Hepatocyte (in vitro differentiated cells): Measurements from ENCODE around the gene TJP2. TPM values are rescaled to one million over a fixed set of nuclear protein-coding genes. Genes with fewer than 3 reads are reported as not detected.
A peak's percentile ranks its signal among the peaks of the same experiment; 100 is the strongest.

ENCODE experiments used
- DNase-seq: peaks from one replicate; pipeline ENCODE4 v3.0.0-alpha.2; 2016; ENCODE audit warnings: low spot score
- H2AFZ ChIP-seq: fragments of 200-600 bp; sonication (generic); 2 replicates; pipeline ENCODE4 v1.6.0; 2016; ENCODE audit warnings: antibody characterized with exemption, mild to moderate bottlenecking
- H3K27ac ChIP-seq: fragments of 200-600 bp; sonication (generic); 2 replicates; pipeline ENCODE4 v1.5.1; 2016; ENCODE audit warnings: mild to moderate bottlenecking
- H3K27me3 ChIP-seq: fragments of 200-600 bp; sonication (generic); 2 replicates; pipeline ENCODE4 v1.6.1; 2016
- H3K36me3 ChIP-seq: fragments of 200-600 bp; sonication (generic); replicated peaks from 2 replicates; pipeline ENCODE4 v1.5.1; 2016; ENCODE audit warnings: low read depth; ENCODE audit not compliant: insufficient read depth
- H3K4me1 ChIP-seq: fragments of 200-600 bp; sonication (generic); 2 replicates; pipeline ENCODE4 v1.5.1; 2016; ENCODE audit warnings: mild to moderate bottlenecking, moderate library complexity; ENCODE audit not compliant: insufficient read depth
- H3K4me2 ChIP-seq: fragments of 200-600 bp; sonication (generic); 2 replicates; pipeline ENCODE4 v1.6.0; 2016
- H3K4me3 ChIP-seq: fragments of 200-600 bp; sonication (generic); 2 replicates; pipeline ENCODE4 v1.5.1; 2016; ENCODE audit warnings: mild to moderate bottlenecking
- H3K79me2 ChIP-seq: fragments of 200-600 bp; sonication (generic); 2 replicates; pipeline ENCODE4 v1.6.0; 2017; ENCODE audit warnings: mild to moderate bottlenecking
- H3K9me2 ChIP-seq: fragments of 200-600 bp; sonication (generic); replicated peaks from 2 replicates; pipeline ENCODE4 v1.6.0; 2017; ENCODE audit warnings: mild to moderate bottlenecking; ENCODE audit not compliant: insufficient read depth
- H3K9me3 ChIP-seq: fragments of 200-600 bp; sonication (generic); 2 replicates; pipeline ENCODE4 v1.5.1; 2016; ENCODE audit warnings: low read depth, mild to moderate bottlenecking
- H4K20me1 ChIP-seq: fragments of 200-600 bp; sonication (generic); 2 replicates; pipeline ENCODE4 v1.6.0; 2016; ENCODE audit warnings: mild to moderate bottlenecking; ENCODE audit not compliant: insufficient read depth, poor library complexity, severe bottlenecking
- CTCF ChIP-seq: fragments of 200-600 bp; sonication (generic); IDR thresholded peaks from 2 replicates; pipeline ENCODE4 v1.5.1; 2016; ENCODE audit warnings: antibody characterized with exemption, mild to moderate bottlenecking; ENCODE audit not compliant: poor library complexity
- EZH2 ChIP-seq: fragments of 200-600 bp; sonication (generic); IDR thresholded peaks from 2 replicates; pipeline ENCODE4 v1.6.1; 2016; ENCODE audit warnings: antibody characterized with exemption, mild to moderate bottlenecking, borderline replicate concordance
- EZH2phosphoT487 ChIP-seq: fragments of 200-600 bp; sonication (generic); IDR thresholded peaks from one replicate; pipeline ENCODE4 v1.6.1; 2018; ENCODE audit warnings: antibody characterized with exemption, mild to moderate bottlenecking, low read depth, moderate library complexity; ENCODE audit not compliant: unreplicated experiment, severe bottlenecking
- WGBS: methylation state at CpG from one replicate; pipeline ENCODE4 v1.1.6; 2016; ENCODE audit warnings: low lambda C conversion rate; ENCODE audit errors: missing lambda C conversion rate; 5-methylcytosine and 5-hydroxymethylcytosine counted together
- polyA plus RNA-seq: library from polyadenylated mRNA; unstranded; fragments of >200 nt; fragmentation: Nextera tagmentation; extraction: Ambion mirVana; gene quantifications from 2 replicates; pipeline ENCODE4 v1.2.1, GENCODE V29; 2016
- total RNA-seq: library from RNA; depleted of rRNA; stranded (reverse); fragments of >200 nt; gene quantifications from 2 replicates; pipeline ENCODE4 v1.2.3, GENCODE V29; 2014

The TJP2 gene
- total and polyA plus RNA-seq, 2 experiments from 2014 or later = 67.2 to 131 TPM

DNA sequence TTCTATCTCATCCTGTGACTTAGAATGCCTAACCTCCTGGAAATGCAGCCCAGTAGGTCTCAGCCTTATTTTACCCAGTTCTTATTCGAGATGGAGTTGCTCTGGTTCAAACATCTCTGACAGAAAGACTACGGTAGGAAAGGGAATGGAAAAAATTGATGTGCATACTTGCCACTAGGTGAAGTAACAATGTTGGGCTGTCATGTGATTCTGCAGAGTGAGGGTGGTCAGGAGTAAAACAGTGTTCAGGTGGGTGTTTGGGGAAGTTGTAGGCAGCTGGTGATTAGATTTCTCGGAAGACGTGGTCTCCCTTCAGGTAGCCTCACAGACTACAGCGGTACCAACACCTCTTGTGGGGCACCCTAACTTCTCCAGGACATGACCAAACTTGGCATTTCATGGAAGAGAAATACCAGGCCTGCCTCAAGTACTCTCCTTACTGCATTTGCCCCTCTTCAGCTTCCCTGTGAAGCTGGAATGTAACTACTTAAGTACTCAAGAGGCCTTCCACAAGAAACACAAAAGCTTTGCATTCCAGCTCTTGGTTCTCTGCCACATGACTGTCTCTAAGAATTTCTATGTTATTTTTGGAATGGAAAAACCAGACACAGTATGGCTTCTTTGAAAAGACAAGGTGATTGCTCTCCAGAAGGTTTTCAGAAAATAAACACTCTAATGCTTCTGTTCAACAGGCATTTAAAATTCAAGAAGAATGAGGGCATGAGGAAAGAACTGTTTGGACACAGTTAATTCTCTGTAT, 133.5 kb downstream of the TJP2 start:
- Histone ChIP-seq H2AFZ (no peak overlapping the region), H3K27ac (peak overlapping the region; percentile 36), H4K20me1 (no peaks in the 10 kb centered on the region), H3K9me2 (no peaks in the 10 kb centered on the region), H3K36me3 (no peaks in the 10 kb centered on the region), H3K4me3 (no peak overlapping the region), H3K4me1 (no peaks in the 10 kb centered on the region), H3K9me3 (no peaks in the 10 kb centered on the region), H3K4me2 (no peak overlapping the region), H3K79me2 (no peaks in the 10 kb centered on the region), H3K27me3 (no peaks in the 10 kb centered on the region)
- WGBS = 86% methylated on average over 5 of the region's 5 CpGs
- TF ChIP-seq EZH2 (no peak), CTCF (peak; percentile 13)
- DNase-seq = peak; percentile 35

DNA sequence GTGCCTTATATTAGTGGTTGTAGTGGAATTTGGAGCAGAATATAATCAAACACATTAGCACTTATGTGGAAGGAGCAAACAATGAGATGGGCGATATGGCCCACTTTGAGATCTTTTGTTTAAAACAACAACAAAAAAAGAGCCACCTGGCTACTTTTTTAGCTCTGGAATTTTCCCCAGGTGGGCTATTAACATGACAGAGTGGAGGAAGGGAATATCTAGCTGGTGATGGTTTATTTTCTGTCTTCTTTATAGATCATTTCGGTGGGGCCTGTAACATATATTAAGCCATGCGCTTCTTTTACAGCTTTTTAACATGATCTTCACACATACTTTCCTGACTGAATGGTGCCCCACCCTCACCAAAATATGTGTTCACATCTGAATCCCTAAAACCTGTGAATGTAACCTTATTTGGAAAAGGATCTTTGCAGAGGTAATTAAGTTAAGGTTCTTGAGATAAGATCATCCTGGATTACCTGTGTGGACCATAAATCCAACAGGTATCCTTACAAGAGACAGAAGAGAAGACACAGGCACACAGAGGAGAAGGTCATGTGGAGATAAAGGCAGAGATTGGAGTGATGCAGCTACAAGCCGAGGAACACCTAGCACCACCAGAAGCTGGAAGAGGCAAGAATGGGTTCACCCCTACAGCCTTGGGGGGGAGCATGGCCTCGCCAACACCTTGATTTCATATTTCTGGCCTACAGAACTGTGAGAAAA, 134.3 kb downstream of the TJP2 start:
- TF ChIP-seq CTCF (no peak), EZH2 (no peak), EZH2phosphoT487 (no peak)
- Histone ChIP-seq H2AFZ (no peak overlapping the region), H3K79me2 (no peaks in the 10 kb centered on the region), H3K27ac (peak overlapping the region; percentile 36), H3K36me3 (no peaks in the 10 kb centered on the region), H3K9me2 (no peaks in the 10 kb centered on the region), H3K27me3 (no peaks in the 10 kb centered on the region), H3K4me2 (no peak overlapping the region), H3K9me3 (no peaks in the 10 kb centered on the region), H4K20me1 (no peaks in the 10 kb centered on the region), H3K4me1 (no peaks in the 10 kb centered on the region), H3K4me3 (no peak overlapping the region)
- WGBS = 67% methylated on average over 5 of the region's 5 CpGs
- no peak for DNase-seq

GRCh38 chr9:69313175-69313574, 139.1 kb downstream of the TJP2 start:
- no peaks in the 10 kb centered on the region for H3K79me2 ChIP-seq
- H4K20me1 ChIP-seq = no peaks in the 10 kb centered on the region
- H3K4me3 ChIP-seq = no peak overlapping the region
- H3K4me2 ChIP-seq = no peak overlapping the region
- no peaks in the 10 kb centered on the region for H3K9me2 ChIP-seq
- no peaks in the 10 kb centered on the region for H3K9me3 ChIP-seq
- TF ChIP-seq EZH2phosphoT487 (no peak), EZH2 (no peak), CTCF (no peak)
- H3K36me3 ChIP-seq = no peaks in the 10 kb centered on the region
- H3K27ac ChIP-seq = no peak overlapping the region
- H2AFZ ChIP-seq = no peak overlapping the region
- H3K27me3 ChIP-seq = peaks cover 3% of the 10 kb centered on the region
- no peaks in the 10 kb centered on the region for H3K4me1 ChIP-seq
- DNase-seq = no peak
